HL-60/S4 treated with phorbol 12-myristate 13-acetate at 8.2 ng/mL for 4 days and 3 days (cell line): ENCODE data around the gene MKNK1.
"Not testable (repeated sequence)": the region's sequence is repeated elsewhere in the genome, so short reads cannot be mapped to it uniquely, and the experiment has no call there.

Experiments used
- in situ Hi-C: fragments of 300-500 bp; cut with MboI; formaldehyde crosslinking; loops from 2 replicates; pipeline ENCODE4 v1.15.0; 2022; ENCODE audit warnings: low sequenced_read_pairs

MKNK1 gene

GRCh38 chr1:46603858-46604549 is at the start of gene MKNK1:
Gene MKNK1 (minus strand): TSS chr1:46604268. CDS start chr1:46583327, 20,941 bp downstream.
- in situ Hi-C loops: no loop called here

- in situ Hi-C loops: no loop called here
These were observed 49.4 kb upstream of the MKNK1 start for GRCh38 chr1:46653405-46653958.

DNA sequence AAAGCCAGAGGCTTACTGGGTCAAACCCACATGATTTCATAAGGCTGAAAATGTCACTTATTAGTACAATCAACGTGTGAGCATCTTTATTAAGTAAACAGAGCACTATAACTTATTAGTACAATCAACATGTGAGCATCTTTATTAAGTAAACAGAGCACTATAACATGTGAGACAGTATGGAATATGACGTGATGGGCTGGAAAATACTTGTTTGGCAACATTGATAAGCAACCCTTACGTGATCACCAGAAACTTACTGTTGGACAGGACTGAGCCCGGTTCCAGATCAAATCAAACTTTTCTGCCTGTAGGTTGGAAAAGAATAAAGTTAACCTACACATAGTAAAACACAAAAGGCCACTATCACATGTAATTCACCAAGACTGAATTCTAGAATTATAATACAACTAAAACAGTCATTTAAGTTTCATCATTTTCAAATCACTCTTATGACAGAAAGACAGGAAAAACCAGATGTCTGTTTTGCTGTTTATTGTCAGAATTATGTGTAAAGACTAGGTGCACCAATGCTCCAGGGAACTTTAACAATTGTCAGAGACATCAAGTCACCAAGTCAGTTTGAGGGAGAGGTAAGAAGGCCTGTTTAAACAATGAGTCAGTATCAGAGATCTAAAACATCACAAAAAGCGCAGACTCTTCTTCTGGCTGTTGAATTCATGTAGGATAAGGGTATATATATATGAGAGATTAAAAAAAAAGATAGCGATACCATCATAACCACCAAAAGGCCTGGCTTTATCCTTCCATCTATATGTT is 48.4 kb upstream of the MKNK1 start:
- in situ Hi-C loops: no loop called here

DNA sequence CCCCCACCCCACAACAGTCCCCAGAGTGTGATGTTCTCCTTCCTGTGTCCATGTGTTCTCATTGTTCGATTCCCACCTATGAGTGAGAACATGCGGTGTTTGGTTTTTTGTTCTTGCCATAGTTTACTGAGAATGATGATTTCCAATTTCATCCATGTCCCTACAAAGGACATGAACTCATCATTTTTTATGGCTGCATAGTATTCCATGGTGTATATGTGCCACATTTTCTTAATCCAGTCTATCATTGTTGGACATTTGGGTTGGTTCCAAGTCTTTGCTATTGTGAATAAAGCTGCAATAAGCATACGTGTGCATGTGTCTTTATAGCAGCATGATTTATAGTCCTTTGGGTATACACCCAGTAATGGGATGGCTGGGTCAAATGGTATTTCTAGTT is 47.1 kb upstream of the MKNK1 start:
- in situ Hi-C loops: not testable (repeated sequence)

DNA sequence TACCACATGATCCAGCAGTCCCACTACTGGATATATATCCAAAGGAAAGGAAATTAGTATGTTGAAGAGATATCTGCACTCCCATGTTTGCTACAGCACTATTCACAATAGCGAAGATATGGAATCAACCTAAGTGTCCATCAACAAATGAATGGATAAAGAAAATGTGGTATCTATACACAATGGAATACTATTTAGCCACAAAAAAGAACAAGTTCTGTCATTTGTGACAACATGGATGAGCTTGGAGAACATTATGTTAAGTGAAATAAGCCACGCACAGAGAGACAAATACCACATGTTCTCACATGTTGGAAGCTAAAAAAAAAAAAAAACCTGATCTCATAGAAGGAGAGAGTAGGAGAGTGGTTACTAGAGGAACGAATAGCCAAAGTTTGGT is 46.4 kb upstream of the MKNK1 start:
- in situ Hi-C loops: no loop called here

DNA sequence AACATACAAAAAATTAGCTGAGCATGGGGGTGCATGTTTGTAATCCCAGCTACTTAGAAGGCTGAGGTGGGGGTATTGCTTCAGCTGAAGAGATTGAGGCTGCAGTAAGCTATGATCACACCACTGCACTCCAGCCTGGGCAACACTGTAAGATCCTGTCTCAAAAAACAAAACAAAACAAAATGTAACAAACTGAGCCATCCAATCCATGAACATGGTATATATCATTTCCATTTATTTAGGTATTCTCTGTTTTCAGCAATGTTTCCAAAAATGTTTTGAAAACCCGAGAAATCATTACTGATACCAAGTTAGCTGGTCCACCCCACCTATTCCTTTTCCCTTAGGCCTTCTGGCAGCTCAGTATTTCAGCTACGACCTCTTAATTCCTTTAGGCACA is 45.7 kb upstream of the MKNK1 start:
- in situ Hi-C loops: no loop called here

GRCh38 chr1:46647611-46648010 is 43.5 kb upstream of the MKNK1 start:
- in situ Hi-C loops: no loop called here

GRCh38 chr1:46646844-46647243 is 42.8 kb upstream of the MKNK1 start:
- in situ Hi-C loops: no loop called here

DNA sequence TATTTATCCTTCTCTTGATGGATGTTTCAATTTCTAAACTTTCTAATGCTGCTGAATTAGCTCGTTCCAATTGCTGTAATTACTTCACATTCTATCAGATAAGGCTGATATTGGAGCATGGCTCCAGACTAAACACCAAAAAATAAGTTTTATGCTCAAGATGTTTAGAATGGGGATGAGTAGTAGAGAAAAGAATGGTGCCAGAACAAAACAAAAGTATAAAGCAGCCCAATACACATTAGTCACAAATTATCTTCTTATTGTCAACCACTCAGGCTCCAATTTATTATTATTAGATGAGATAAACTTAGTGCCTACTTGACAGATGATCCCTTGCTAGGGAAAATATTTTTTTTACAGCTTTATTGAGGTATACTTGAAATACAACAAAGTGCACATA is 42.3 kb upstream of the MKNK1 start:
- in situ Hi-C loops: no loop called here

- in situ Hi-C loops: no loop called here
These were observed 41.7 kb upstream of the MKNK1 start for GRCh38 chr1:46645815-46646214.

- in situ Hi-C loops: no loop called here
These were observed 39.3 kb upstream of the MKNK1 start for GRCh38 chr1:46643368-46643775.

DNA sequence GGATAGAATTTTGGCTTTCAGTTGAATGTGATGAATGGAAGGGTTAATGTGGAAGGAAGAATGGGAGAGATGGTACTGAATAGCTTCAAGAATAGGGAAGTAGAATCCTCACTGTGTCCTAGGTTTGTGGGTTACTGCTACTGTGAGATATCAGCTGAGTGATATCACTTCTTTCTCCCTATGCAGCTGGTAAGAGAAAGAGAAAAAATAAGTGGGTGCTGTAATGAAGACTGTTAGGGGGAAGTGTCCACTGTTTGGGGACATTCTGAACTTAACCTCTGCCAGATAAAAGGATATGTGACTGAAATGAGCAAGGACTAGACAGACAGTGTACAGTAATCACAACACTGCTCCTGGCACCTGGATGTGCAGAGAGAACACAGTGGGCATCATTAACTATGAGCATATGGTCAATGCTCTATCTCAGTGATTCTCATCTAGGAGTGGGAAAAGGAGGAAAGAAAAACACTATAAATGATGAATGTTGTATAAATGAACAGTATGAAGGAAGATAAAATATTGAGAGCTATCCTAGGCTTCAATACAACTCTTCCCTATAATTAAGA is 38.1 kb upstream of the MKNK1 start:
- in situ Hi-C loops: no loop called here

DNA sequence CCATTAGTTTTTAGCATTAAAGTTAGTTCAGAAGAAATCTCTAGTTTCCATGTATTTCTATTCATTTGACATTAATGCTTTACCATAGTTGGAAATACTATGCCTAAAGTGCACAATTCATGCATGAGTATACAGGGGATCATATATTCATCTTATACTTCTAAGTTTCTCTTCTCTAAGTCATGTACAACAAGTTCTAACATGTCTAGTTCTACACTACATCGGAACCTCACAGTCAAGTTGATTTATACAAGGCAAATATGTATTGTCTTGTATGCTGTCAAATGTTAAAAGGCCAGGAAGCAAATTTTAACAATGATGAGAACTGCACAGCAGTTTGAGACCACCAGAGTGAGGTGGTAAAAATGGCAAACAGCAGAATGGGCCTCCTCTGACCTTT is 35.5 kb upstream of the MKNK1 start:
- in situ Hi-C loops: no loop called here

- in situ Hi-C loops: no loop called here
These were observed 34.9 kb upstream of the MKNK1 start for GRCh38 chr1:46638921-46639320.

DNA sequence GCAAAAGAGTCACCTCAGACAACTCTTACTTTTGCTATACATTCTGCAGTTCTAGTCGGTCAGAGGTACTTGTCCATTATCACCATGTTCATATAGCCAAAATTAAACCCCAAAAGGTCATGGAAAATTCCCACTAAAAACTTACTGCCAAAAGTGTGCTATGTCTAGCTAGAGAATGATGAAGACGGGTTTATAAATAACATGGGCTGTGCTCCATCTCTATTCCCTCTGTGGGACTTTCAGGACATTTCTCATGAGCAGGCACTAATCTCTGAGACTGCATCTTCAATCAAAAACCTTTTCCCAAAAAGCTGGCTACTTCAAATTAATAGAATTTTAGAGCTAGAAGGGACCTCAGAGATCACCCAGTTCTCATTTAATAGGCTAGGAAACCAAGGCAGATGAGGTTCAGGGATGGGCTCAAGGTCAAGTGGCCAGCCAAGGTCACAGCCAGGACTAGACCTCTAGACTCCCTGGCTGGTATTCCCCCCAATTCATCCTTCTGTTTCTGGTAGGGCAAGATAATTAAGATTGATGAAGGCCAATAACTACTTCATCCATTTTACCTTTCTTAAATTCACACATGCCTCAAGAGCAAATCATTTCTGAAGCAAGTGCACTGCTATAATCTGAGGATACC is 33.5 kb upstream of the MKNK1 start:
- in situ Hi-C loops: no loop called here

DNA sequence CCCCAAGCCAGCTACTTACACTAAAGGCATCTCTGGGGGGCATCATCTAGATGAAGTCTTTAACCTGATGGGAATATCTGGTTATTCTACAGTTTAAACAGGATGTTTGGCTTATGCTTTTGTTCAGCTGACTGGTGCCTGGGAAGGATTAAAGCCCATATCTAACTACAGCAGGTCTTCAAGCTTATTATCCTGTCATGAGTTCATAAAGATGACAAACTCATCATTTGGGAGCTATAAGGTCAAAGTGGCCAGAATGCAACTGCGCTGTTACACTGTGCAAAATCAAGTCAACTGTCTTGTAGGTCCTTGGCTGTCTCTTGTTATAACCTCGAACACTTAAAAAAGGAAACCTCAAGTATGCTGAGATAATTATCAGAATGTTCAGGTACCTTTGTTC is 31.1 kb upstream of the MKNK1 start:
- in situ Hi-C loops: no loop called here

DNA sequence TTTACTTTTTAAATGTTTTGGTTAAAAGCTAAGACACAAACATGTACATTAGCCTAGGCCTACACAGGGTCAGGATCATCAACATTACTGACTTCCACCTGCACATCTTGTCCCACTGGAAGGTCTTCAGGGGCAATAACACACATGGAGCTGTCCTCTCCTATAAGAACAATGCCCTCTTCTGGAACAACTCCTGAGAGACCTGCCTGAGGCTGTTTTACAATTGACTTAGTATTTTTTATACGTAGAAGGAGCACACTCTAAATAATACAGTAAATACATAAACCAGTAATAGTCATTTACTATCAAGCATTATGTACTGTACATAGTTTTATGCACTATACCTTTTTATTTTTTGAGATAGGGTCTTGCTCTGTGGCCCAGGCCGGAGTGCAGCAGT is 26.7 kb upstream of the MKNK1 start:
- in situ Hi-C loops: no loop called here

- in situ Hi-C loops: no loop called here
These were observed 19.9 kb upstream of the MKNK1 start for GRCh38 chr1:46623743-46624644.

DNA sequence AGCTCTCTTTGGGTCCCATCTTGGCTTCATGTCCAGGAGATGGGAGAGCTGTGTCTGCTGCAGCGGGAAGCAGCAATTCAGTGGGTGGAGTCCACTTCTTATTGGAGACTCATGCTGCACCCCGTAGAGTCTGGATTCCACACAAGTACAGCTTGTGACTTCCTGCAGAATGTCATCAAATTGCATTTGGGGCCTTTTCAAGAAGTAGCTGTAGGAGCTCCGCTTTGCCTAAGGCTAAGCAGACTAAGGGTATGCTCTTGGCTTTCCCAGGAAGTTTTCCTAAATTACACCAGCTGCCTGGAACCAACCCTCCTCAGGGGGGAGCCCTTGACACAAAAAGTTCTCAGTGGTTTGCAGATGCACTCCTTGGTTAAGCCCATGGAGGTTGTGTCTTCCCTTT is 18.3 kb upstream of the MKNK1 start:
- in situ Hi-C loops: no loop called here

GRCh38 chr1:46621930-46622329 is 17.9 kb upstream of the MKNK1 start:
- in situ Hi-C loops: no loop called here
